ENCODE measurements around the gene HEG1. TPM values are rescaled to one million over a fixed set of nuclear protein-coding genes. Genes with fewer than 3 reads are reported as not detected.

HEG1 gene
- total and polyA plus RNA-seq, 2 of the 13 experiments (the other 11 are each of a cell fraction or from before 2014, with no cell fraction given), result 10.7 to 18.2 TPM

DNA sequence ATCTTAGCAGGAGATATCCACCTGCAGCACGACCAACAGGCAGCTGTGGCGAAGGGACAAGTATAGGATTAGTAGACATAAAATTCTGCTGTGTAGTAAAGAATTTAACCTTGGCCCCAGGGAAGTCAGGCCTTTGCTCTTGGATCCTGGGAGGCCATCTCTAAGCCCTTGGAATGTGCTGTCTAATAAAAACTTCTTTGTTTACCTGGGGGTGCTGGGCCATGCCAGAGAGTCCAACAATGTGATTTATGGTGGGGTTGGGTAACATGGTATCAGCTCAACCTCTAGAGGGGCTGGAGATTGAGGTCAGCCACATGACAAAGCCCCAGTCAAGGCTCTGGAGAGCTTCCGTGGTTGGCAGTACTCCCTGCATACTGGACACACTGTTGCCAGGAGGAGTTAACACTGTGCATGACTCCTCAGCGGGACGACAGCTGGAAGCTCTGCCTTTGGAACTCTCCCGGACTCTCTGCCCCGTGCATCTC, 52.4 kb downstream of the HEG1 start (continued):
- TF ChIP-seq, protein P1, sequence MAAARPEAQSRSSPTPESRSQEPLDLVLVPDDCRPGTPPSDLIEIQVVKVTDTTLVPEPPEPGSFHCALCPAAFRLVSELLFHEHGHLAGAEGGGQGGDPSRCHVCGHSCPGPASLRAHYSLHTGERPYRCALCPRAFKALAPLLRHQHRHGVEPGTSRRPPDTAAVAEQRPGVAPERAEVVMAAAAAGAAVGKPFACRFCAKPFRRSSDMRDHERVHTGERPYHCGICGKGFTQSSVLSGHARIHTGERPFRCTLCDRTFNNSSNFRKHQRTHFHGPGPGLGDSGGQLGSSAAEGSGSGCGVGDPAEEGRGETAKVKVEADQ (CRISPR knock-in tag; IDR thresholded peaks at IDR 0.05; ENCODE audit: borderline replicate concordance), result no peak
- TF ChIP-seq IKZF4 (CRISPR knock-in tag; IDR thresholded peaks at IDR 0.05; ENCODE audit: borderline replicate concordance, low read depth, not compliant biosample characterization) (no peak), ZIK1 (CRISPR knock-in tag; IDR thresholded peaks at IDR 0.05; ENCODE audit: borderline replicate concordance, low read depth) (no peak), ZNF792 (CRISPR knock-in tag; IDR thresholded peaks at IDR 0.05) (no peak; the same call in 1 of the 2 replicates), ZNF30 (CRISPR knock-in tag; IDR thresholded peaks at IDR 0.05) (no peak), KDM5B (CRISPR knock-in tag; IDR thresholded peaks at IDR 0.05; ENCODE audit: borderline replicate concordance) (no peak), GATAD2A (CRISPR knock-in tag; IDR thresholded peaks at IDR 0.05) (peak; percentile 98), MBNL3 (CRISPR knock-in tag; conservative IDR thresholded peaks at IDR 0.05) (no peak), ZNF777 (CRISPR knock-in tag; IDR thresholded peaks at IDR 0.05) (no peak; the same call in 1 of the 2 replicates), KAT2B (IDR thresholded peaks at IDR 0.05; ENCODE audit: borderline replicate concordance, low read depth, low read length) (no peak), ZNF749 (CRISPR knock-in tag; IDR thresholded peaks at IDR 0.05; ENCODE audit: borderline replicate concordance) (no peak), ZNF766 (CRISPR knock-in tag; IDR thresholded peaks at IDR 0.05; ENCODE audit: borderline replicate concordance) (no peak), ZNF337 (CRISPR knock-in tag; IDR thresholded peaks at IDR 0.05; ENCODE audit: borderline replicate concordance, low read depth) (no peak), ZSCAN29 (CRISPR knock-in tag; conservative IDR thresholded peaks at IDR 0.05) (0 out of 2 replicates have a peak, but pooled peaks have one; percentile 52), ZNF556 (CRISPR knock-in tag; IDR thresholded peaks at IDR 0.05; ENCODE audit: borderline replicate concordance) (no peak), ZNF460 (CRISPR knock-in tag; IDR thresholded peaks at IDR 0.05; ENCODE audit: borderline replicate concordance) (no peak), HOXA7 (CRISPR knock-in tag; IDR thresholded peaks at IDR 0.05) (no peak), NR2F6 (IDR thresholded peaks at IDR 0.05) (peak; percentile 96), NR2F6 (CRISPR knock-in tag; IDR thresholded peaks at IDR 0.05) (peak; percentile 95), HES4 (CRISPR knock-in tag; IDR thresholded peaks at IDR 0.05; ENCODE audit: borderline replicate concordance) (no peak), HOXD1 (CRISPR knock-in tag; IDR thresholded peaks at IDR 0.05) (peak; percentile 94), ZNF589 (CRISPR knock-in tag; conservative IDR thresholded peaks at IDR 0.05) (no peak)
- TF ChIP-seq, protein P2, sequence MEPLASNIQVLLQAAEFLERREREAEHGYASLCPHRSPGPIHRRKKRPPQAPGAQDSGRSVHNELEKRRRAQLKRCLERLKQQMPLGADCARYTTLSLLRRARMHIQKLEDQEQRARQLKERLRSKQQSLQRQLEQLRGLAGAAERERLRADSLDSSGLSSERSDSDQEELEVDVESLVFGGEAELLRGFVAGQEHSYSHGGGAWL (CRISPR knock-in tag; IDR thresholded peaks at IDR 0.05), result no peak
- TF ChIP-seq, protein P3, sequence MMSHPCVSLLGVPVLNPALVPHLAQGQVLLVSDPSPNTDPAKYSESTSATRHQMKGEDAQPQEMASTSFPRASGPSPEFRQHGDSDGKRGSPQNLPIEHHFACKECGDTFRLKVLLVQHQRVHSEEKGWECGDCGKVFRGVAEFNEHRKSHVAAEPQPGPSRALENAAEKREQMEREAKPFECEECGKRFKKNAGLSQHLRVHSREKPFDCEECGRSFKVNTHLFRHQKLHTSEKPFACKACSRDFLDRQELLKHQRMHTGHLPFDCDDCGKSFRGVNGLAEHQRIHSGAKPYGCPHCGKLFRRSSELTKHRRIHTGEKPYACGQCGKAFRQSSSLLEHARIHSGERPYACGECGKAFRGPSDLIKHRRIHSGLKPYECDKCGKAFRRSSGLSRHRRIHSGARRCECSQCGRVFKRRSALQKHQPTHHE (CRISPR knock-in tag; IDR thresholded peaks at IDR 0.05; ENCODE audit: borderline replicate concordance), result peak; percentile 48; the same call in 1 of the 2 replicates
- TF ChIP-seq, protein P4, sequence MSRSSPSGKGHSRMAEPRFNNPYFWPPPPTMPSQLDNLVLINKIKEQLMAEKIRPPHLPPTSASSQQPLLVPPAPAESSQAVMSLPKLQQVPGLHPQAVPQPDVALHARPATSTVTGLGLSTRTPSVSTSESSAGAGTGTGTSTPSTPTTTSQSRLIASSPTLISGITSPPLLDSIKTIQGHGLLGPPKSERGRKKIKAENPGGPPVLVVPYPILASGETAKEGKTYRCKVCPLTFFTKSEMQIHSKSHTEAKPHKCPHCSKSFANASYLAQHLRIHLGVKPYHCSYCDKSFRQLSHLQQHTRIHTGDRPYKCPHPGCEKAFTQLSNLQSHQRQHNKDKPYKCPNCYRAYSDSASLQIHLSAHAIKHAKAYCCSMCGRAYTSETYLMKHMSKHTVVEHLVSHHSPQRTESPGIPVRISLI (CRISPR knock-in tag; IDR thresholded peaks at IDR 0.05; ENCODE audit: borderline replicate concordance), result no peak
- TF ChIP-seq, protein P5, sequence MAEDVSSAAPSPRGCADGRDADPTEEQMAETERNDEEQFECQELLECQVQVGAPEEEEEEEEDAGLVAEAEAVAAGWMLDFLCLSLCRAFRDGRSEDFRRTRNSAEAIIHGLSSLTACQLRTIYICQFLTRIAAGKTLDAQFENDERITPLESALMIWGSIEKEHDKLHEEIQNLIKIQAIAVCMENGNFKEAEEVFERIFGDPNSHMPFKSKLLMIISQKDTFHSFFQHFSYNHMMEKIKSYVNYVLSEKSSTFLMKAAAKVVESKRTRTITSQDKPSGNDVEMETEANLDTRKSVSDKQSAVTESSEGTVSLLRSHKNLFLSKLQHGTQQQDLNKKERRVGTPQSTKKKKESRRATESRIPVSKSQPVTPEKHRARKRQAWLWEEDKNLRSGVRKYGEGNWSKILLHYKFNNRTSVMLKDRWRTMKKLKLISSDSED (CRISPR knock-in tag; IDR thresholded peaks at IDR 0.05), result no peak
- TF ChIP-seq, protein P6, sequence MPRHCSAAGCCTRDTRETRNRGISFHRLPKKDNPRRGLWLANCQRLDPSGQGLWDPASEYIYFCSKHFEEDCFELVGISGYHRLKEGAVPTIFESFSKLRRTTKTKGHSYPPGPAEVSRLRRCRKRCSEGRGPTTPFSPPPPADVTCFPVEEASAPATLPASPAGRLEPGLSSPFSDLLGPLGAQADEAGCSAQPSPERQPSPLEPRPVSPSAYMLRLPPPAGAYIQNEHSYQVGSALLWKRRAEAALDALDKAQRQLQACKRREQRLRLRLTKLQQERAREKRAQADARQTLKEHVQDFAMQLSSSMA (CRISPR knock-in tag; IDR thresholded peaks at IDR 0.05), result no peak

Measured in HepG2 (cell line).